HG02885 (cell line): Measurements from ENCODE around the gene DOCK1.

Source experiments
- ATAC-seq: cut with Tn5 transposase; IDR thresholded peaks from one replicate; pipeline ENCODE4 v1.9.1; 2021; ENCODE audit warnings: mild to moderate bottlenecking; ENCODE audit not compliant: unreplicated experiment, poor library complexity

Gene DOCK1

GRCh38 chr10:127067542-127068194 lies 162.4 kb downstream of the DOCK1 start:
- ATAC-seq, result no peak

GRCh38 chr10:127068485-127068884 lies 163.3 kb downstream of the DOCK1 start:
- no peak for ATAC-seq

- no peak for ATAC-seq
These were observed 164.2 kb downstream of the DOCK1 start for GRCh38 chr10:127069436-127069835.

GRCh38 chr10:127071126-127071525 lies 165.9 kb downstream of the DOCK1 start:
- no peak for ATAC-seq

- no peak for ATAC-seq
These were observed 168.4 kb downstream of the DOCK1 start for GRCh38 chr10:127073666-127074065.

- no peak for ATAC-seq
These were observed 174.2 kb downstream of the DOCK1 start for GRCh38 chr10:127079392-127079791.

- no peak for ATAC-seq
These were observed 175.1 kb downstream of the DOCK1 start for GRCh38 chr10:127080317-127080716.

- no peak for ATAC-seq
These were observed 176.7 kb downstream of the DOCK1 start for GRCh38 chr10:127081851-127082345.

- ATAC-seq, result no peak
These were observed 177.4 kb downstream of the DOCK1 start for GRCh38 chr10:127082651-127083050.

- ATAC-seq, result no peak
These were observed 180.7 kb downstream of the DOCK1 start for GRCh38 chr10:127085957-127086356.

GRCh38 chr10:127088908-127089307 lies 183.7 kb downstream of the DOCK1 start:
- no peak for ATAC-seq

- ATAC-seq, result no peak
These were observed 184.2 kb downstream of the DOCK1 start for GRCh38 chr10:127089446-127089845.

GRCh38 chr10:127090138-127090537 lies 184.9 kb downstream of the DOCK1 start:
- ATAC-seq, result no peak

- ATAC-seq, result no peak
These were observed 186.1 kb downstream of the DOCK1 start for GRCh38 chr10:127091354-127091753.

GRCh38 chr10:127092916-127093315 lies 187.7 kb downstream of the DOCK1 start:
- ATAC-seq, result no peak

GRCh38 chr10:127094984-127095383 lies 189.8 kb downstream of the DOCK1 start:
- ATAC-seq, result no peak

GRCh38 chr10:127100983-127101615 lies 195.9 kb downstream of the DOCK1 start:
- ATAC-seq, result no peak

- no peak for ATAC-seq
These were observed 196.9 kb downstream of the DOCK1 start for GRCh38 chr10:127102176-127102575.

- ATAC-seq, result no peak
These were observed 209.9 kb downstream of the DOCK1 start for GRCh38 chr10:127115100-127115499.

- no peak for ATAC-seq
These were observed 211.9 kb downstream of the DOCK1 start for GRCh38 chr10:127117125-127117524.

- ATAC-seq, result no peak
These were observed 212.8 kb downstream of the DOCK1 start for GRCh38 chr10:127118034-127118433.

- ATAC-seq, result no peak
These were observed 214.7 kb downstream of the DOCK1 start for GRCh38 chr10:127119936-127120335.
